Omental fat pad (tissue), 4 donors: Measurements from ENCODE around the gene EDN2. TPM values are rescaled to one million over a fixed set of nuclear protein-coding genes. Genes with fewer than 3 reads are reported as not detected.

Experiments used
- ATAC-seq: fragments of 150-250 bp; one replicate; pipeline ENCODE4 v1.9.1; 2016; ENCODE audit warnings: mild to moderate bottlenecking, moderate library complexity; ENCODE audit not compliant: low FRiP score
- DNase-seq: peaks from one replicate; pipeline ENCODE4 v3.0.0-alpha.2; 2019; ENCODE audit warnings: low spot score
- CTCF ChIP-seq, 3 donors: fragments of 450-650 bp; IDR thresholded peaks; one replicate each; pipeline ENCODE4 v1.5.1; 2016 to 2017; ENCODE audit warnings: antibody characterized with exemption in 3 of 3, mild to moderate bottlenecking in 3 of 3, moderate library complexity in 2 of 3
- total RNA-seq, 4 donors: library from RNA; depleted of rRNA; stranded (reverse); fragments of >200 nt; gene quantifications; one replicate each; pipeline ENCODE4 v1.1.0, GENCODE V29; 2016

The EDN2 gene
- total RNA-seq, 4 donors from 2014 or later: not detected

- DNase-seq (no peak), ATAC-seq (no peak)
- TF ChIP-seq CTCF (IDR thresholded peaks at IDR 0.05): no peak
Observed at GRCh38 chr1:41438711-41439110, 45.8 kb downstream of the EDN2 start.

- no peak for TF ChIP-seq CTCF (IDR thresholded peaks at IDR 0.05)
- DNase-seq (no peak), ATAC-seq (no peak)
Observed at GRCh38 chr1:41437011-41437355, 47.5 kb downstream of the EDN2 start.

GRCh38 chr1:41436281-41437010 is 48.0 kb downstream of the EDN2 start:
- no peak for TF ChIP-seq CTCF (IDR thresholded peaks at IDR 0.05)
- no peak for DNase-seq
- no peak for ATAC-seq

- ATAC-seq (no peak), DNase-seq (no peak)
- TF ChIP-seq CTCF (IDR thresholded peaks at IDR 0.05): no peak
Observed at GRCh38 chr1:41435570-41436178, 48.8 kb downstream of the EDN2 start.

GRCh38 chr1:41434748-41435449 is 49.6 kb downstream of the EDN2 start:
- TF ChIP-seq CTCF (IDR thresholded peaks at IDR 0.05): no peak
- DNase-seq: no peak
- no peak for ATAC-seq

- no peak for TF ChIP-seq CTCF (IDR thresholded peaks at IDR 0.05)
- DNase-seq (no peak), ATAC-seq (no peak)
Observed at GRCh38 chr1:41434306-41434705, 50.2 kb downstream of the EDN2 start.
